ENCODE results near the gene EDEM2.

DNA sequence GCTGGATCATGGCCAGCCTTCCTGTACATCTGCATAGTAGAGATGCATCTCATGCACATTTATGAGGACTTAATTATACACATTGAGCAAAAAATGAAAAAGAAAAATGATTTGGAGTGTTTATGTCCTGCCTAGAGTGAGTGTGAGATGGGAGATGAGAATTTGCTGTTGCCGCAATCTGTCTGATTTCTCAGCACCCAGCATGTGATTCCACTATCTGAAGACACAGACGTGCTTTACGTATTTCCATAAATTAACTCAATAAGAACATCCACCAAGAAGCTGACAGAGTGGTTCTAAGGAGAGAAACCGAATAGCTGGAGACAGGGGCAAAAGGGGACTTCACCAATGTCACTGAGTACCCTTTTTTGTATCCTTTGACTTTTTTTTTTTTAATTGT lies 15.2 kb downstream of the EDEM2 start:
- TF ChIP-seq, protein P1, sequence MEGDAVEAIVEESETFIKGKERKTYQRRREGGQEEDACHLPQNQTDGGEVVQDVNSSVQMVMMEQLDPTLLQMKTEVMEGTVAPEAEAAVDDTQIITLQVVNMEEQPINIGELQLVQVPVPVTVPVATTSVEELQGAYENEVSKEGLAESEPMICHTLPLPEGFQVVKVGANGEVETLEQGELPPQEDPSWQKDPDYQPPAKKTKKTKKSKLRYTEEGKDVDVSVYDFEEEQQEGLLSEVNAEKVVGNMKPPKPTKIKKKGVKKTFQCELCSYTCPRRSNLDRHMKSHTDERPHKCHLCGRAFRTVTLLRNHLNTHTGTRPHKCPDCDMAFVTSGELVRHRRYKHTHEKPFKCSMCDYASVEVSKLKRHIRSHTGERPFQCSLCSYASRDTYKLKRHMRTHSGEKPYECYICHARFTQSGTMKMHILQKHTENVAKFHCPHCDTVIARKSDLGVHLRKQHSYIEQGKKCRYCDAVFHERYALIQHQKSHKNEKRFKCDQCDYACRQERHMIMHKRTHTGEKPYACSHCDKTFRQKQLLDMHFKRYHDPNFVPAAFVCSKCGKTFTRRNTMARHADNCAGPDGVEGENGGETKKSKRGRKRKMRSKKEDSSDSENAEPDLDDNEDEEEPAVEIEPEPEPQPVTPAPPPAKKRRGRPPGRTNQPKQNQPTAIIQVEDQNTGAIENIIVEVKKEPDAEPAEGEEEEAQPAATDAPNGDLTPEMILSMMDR (IDR thresholded peaks at IDR 0.05; ENCODE audit: insufficient read depth, low read length, poor library complexity, severe bottlenecking) = no peak
- TF ChIP-seq EZH2phosphoT487 (conservative IDR thresholded peaks at IDR 0.05; ENCODE audit: low read length) = no peak

All from SU-DHL-6 (cell line).